ES-I3 (cell line): Measurements from ENCODE around the gene DALRD3.

ENCODE experiments used
- H3K36me3 ChIP-seq: 2 replicates; pipeline ENCODE4 v1.6.1; 2013; ENCODE audit warnings: mild to moderate bottlenecking, low read length, control low read depth, moderate library complexity; ENCODE audit not compliant: insufficient read depth
- H3K4me1 ChIP-seq: 2 replicates; pipeline ENCODE4 v1.6.1; 2013; ENCODE audit warnings: mild to moderate bottlenecking, control low read depth, low read length; ENCODE audit not compliant: insufficient read depth
- H3K9ac ChIP-seq: 2 replicates; pipeline ENCODE4 v1.6.1; 2013; ENCODE audit warnings: low read depth, mild to moderate bottlenecking, low read length, moderate library complexity
- H3K9me3 ChIP-seq: 2 replicates; pipeline ENCODE4 v1.6.1; 2013; ENCODE audit warnings: mild to moderate bottlenecking, low read length, moderate library complexity; ENCODE audit not compliant: control insufficient read depth, insufficient read depth

The DALRD3 gene

DNA sequence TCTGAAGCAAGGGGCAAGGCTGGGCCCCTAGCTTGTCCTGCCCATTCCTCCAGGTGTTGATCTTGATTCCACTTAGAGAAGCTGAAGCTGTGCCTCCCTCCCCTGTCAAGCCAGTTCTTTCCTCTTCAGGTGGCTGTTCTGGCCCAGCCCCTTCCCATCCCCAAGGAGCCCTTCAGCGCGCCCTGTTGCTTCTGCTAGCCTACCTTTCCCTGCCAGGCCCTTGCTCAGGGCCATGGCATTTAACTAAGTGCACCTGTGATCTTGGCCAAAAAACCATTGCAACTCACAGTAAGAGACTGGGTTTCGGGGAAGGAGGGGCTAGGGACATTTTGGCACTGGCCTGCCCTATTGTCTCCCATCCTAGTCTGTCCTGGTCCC is 13.1 kb downstream of the DALRD3 start:
- Histone ChIP-seq H3K9me3 (no peaks in the 10 kb centered on the region), H3K9ac (no peak overlapping the region), H3K36me3 (no peaks in the 10 kb centered on the region), H3K4me1 (0 out of 2 replicates have a peak, but pooled peaks cover 2% of the 10 kb centered on the region)

DNA sequence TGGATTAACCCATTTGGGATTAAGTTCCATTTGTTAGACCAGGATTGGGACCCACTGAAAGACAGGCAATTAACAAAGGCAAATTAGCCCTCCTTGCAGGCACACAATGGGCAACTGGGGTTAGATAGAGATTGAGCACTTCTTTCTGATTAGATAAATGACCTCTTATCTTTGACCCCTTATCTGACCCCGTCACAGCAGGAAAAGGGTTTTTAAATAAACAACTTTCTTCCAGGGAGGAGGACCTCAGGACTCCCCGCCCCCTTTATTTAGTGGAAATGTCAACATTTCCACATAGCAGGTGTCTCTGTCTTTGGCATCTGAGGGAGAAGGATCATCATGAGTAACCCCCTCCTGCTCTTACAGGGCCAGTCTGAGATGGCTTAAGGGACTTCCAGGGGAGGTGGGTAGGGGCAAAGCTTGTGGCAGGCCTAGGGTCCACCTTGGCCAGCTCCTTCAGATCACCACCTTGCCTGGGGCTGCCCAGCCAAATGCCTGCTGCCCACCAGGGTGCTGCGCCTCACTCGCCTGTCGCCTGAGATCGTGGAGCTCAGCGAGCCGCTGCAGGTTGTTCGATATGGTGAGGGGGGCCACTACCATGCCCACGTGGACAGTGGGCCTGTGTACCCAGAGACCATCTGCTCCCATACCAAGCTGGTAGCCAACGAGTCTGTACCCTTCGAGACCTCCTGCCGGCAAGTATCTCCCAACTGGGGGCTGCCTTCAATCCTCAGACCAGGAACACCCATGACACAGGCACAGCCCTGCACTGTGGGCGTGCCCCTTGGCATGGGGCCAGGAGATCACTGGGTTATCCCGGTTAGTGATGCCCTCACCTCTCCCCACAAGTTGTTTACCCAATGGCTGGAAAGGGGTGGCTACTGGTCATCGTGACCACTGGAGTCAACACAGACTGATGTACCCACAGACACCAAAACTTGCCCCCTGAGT is 13.8 kb downstream of the DALRD3 start:
- no peaks in the 10 kb centered on the region for H3K9me3 ChIP-seq
- H3K36me3 ChIP-seq = no peaks in the 10 kb centered on the region
- no peak overlapping the region for H3K9ac ChIP-seq
- H3K4me1 ChIP-seq = 0 out of 2 replicates have a peak, but pooled peaks cover 2% of the 10 kb centered on the region

DNA sequence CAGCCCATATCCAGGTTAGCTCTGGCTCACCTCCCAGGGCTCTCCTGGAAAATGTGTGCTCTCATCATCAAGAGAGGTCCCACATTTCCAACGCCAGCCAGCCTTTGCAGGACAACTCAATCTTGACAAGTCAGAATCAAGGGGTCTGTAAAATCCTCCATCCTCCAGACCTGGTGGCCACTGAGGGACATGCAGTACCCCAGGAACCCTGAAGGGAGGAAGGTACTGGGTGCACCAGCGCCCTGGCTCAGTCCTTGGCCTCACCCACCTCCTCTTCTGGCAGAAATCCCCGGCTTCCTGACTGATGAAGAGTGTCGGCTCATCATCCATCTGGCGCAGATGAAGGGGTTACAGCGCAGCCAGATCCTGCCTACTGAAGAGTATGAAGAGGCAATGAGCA is 17.2 kb downstream of the DALRD3 start:
- H3K36me3 ChIP-seq = no peaks in the 10 kb centered on the region
- H3K9ac ChIP-seq = no peak overlapping the region
- peaks cover 5% of the 10 kb centered on the region; the same call in 1 of the 2 replicates for H3K4me1 ChIP-seq
- no peaks in the 10 kb centered on the region for H3K9me3 ChIP-seq

DNA sequence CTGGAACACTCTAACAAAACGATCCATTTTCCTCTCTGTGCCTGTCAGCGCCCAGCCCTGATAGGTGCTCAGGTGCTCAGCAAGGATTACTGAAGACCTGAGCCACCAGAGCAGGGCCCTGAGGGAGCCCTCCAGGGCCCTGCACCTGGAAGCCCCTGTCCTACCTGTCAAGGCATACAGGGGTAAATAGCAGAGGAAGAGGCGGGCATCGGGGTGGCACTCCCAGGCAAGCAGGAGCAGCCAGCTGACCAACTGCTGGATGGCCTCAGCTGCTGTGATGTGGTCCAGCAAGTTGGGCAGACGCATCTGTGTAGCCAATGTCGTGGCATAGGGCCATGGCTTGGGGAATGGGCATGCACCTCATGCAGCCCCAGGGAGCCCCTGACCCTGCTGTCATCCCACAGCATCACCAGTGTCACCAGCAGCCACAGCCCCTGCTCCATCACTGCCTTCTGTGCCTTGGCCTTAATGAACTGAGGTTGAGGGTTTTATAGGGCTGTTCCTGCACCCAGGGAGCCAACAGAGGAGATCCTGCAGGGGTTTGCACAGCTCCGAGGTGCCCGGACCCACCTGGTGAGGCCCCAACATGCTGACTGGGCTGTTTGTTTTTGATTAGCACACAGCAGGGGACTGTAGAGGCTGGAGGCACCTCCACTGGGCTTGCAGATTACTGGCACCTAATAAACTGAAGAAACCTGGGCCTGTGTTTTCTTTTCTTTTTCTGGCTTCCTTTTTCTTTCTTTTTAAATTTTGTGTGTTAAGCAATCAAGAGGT is 19.1 kb downstream of the DALRD3 start:
- peaks cover 5% of the 10 kb centered on the region; the same call in 1 of the 2 replicates for H3K4me1 ChIP-seq
- no peaks in the 10 kb centered on the region for H3K9me3 ChIP-seq
- no peaks in the 10 kb centered on the region for H3K36me3 ChIP-seq
- H3K9ac ChIP-seq = no peak overlapping the region

GRCh38 chr3:48997714-48998637 is 20.4 kb downstream of the DALRD3 start:
- H3K9ac ChIP-seq = no peak overlapping the region
- peaks cover 5% of the 10 kb centered on the region; the same call in 1 of the 2 replicates for H3K4me1 ChIP-seq
- no peaks in the 10 kb centered on the region for H3K36me3 ChIP-seq
- H3K9me3 ChIP-seq = no peaks in the 10 kb centered on the region

DNA sequence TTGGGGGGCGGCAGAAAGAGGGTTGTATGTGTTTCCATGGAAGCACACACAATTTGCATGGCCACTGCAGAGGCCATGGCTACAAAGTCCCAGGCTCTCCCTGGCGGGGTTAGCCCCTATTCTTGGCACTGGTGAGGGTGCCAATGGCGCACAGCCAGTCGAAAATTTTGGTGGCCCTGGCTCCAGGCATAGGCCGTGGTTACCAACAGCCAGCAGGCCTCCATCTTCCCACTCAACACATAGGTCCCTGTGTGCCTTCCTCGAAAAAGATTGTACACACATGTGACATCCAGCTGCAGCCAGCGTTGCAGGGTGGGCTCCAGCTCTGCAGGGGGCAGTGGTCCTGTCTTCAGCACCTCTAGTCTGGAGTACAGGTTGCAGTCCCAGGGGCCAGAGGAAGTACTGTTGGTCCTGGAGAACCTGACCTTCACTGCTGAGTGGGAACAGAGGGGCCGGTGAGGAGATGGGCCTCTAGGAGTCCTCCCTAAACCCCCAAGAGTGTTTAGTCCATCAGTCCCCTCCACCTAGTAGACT is 21.2 kb downstream of the DALRD3 start:
- no peaks in the 10 kb centered on the region for H3K36me3 ChIP-seq
- H3K4me1 ChIP-seq = peaks cover 5% of the 10 kb centered on the region; the same call in 1 of the 2 replicates
- no peak overlapping the region for H3K9ac ChIP-seq
- no peaks in the 10 kb centered on the region for H3K9me3 ChIP-seq

DNA sequence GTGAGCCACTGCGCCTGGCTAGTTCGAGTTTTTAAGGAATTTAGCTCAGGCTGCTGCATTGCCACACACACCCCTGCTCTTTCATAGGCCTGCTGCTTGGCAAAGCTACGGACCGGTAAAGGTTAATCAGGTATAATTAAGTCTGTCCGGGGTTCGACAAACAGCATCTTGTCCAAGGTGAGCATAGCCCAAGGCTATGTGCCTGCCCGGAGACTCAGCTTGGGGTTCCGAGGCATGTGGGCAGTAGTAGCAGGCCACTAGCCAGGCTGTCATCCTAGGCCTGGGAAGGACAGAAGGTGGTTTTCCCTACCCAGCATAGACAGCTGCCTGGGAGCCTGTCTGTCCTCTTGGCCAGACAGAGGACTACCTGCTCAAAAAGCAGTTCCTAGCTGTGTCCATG is 21.7 kb downstream of the DALRD3 start:
- Histone ChIP-seq H3K36me3 (no peaks in the 10 kb centered on the region), H3K9ac (no peak overlapping the region), H3K4me1 (peaks cover 5% of the 10 kb centered on the region), H3K9me3 (no peaks in the 10 kb centered on the region)

GRCh38 chr3:48993834-48994233 is 24.5 kb downstream of the DALRD3 start:
- peaks cover 3% of the 10 kb centered on the region for H3K4me1 ChIP-seq
- no peaks in the 10 kb centered on the region for H3K36me3 ChIP-seq
- no peak overlapping the region for H3K9ac ChIP-seq
- H3K9me3 ChIP-seq = no peaks in the 10 kb centered on the region

DNA sequence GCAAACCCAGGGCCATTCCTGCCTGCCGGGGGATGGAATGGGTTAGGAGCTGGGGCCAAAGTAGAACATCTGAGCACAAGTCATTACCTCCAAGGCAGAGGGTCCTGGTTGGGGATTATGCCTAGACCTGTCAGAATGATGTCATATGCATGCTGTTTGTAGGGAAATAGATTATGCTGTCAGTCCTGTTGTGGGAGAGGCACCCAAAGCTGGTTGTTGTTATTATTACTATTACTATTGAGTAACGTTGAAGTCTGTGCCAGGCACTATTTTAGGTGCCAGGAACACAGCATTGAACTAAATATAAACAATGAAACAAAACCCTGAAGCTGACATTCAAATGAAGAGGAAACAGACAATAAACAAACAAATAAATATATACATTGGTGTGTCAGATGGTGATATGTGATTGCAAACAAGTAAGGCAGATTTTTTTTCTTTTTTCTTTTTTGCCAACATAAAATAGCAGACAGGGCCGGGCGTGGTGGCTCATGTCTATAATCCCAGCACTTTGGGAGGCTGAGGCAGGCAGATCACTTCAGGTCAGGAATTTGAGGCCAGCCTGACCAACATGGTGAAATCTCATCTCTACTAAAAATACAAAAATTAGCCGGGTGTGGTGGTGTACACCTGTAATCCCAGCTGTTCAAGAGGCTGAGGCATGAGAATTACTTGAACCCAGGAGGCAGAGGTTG is 26.4 kb downstream of the DALRD3 start:
- H3K36me3 ChIP-seq = no peaks in the 10 kb centered on the region

GRCh38 chr3:48990636-48991469 is 27.5 kb downstream of the DALRD3 start:
- Histone ChIP-seq H3K36me3 (peaks cover 4% of the 10 kb centered on the region; the same call in 1 of the 2 replicates), H3K4me1 (peaks cover 3% of the 10 kb centered on the region), H3K9me3 (no peaks in the 10 kb centered on the region), H3K9ac (peak overlapping the region; percentile 88)

More for the DNA sequence above, 26.4 kb downstream of the DALRD3 start:
- Histone ChIP-seq H3K9ac (no peak overlapping the region), H3K9me3 (no peaks in the 10 kb centered on the region), H3K4me1 (peaks cover 3% of the 10 kb centered on the region)

DNA sequence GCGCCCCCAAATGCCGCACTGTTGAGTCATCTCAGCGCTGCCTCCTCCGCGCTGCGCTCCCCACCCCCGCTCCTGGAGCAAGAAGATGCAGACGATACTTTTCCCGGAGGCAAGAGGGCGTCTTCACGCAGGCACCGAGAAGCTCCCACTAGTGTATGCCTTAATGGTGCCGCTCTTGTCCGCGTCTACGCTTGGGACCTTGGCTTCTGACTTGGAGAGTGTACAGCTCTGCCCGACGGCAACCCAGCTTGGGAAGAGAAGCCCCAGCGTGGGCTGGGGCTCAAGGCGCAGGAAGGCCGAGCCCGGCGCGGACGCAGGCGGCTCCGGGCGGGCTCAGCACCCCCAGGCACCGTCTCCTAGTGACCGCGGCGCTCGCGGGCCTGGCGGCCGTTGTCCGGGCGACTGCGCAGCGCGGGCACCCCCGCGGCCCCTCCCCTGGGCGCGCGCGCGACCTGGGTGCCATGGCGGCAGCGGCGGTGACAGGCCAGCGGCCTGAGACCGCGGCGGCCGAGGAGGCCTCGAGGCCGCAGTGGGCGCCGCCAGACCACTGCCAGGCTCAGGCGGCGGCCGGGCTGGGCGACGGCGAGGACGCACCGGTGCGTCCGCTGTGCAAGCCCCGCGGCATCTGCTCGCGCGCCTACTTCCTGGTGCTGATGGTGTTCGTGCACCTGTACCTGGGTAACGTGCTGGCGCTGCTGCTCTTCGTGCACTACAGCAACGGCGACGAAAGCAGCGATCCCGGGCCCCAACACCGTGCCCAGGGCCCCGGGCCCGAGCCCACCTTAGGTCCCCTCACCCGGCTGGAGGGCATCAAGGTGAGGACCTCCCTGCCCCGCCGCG is 28.4 kb downstream of the DALRD3 start, which contains the start of gene P4HTM:
P4HTM (plus strand) TSS at position 446 of the 840 bp plus-strand sequence; CDS start at position 462, 16 bp downstream.
- Histone ChIP-seq H3K4me1 (peaks cover 3% of the 10 kb centered on the region), H3K9ac (peak within 1 kb of the TSS; percentile 88), H3K9me3 (no peaks in the 10 kb centered on the region)

More for the DNA sequence above, 28.4 kb downstream of the DALRD3 start, which contains the start of gene P4HTM:
- H3K36me3 ChIP-seq = peaks cover 7% of the 10 kb centered on the region
